H1 (cell line): ENCODE measurements around the gene DHRS9. TPM values are rescaled to one million over a fixed set of nuclear protein-coding genes. Genes with fewer than 3 reads are reported as not detected.

ENCODE experiments used
- CTCF ChIA-PET: fragments of 300-600 bp; sonication (Branson Sonifier 250); formaldehyde crosslinking; loops from one replicate; lab custom pipeline; 2021; ENCODE audit not compliant: partially characterized antibody; lab: Charles Lee
- POLR2A ChIA-PET: fragments of 300-600 bp; sonication (Branson Sonifier 250); formaldehyde crosslinking; loops from one replicate; lab custom pipeline; 2021; ENCODE audit warnings: inconsistent platforms; ENCODE audit not compliant: partially characterized antibody; lab: Charles Lee
- DNase-seq, 2 experiments: peaks; one replicate each; pipeline versions ENCODE4 v3.0.0 to v3.0.0-alpha.2; 2010 to 2022; ENCODE audit warnings: low spot score in 2 of 2, low read depth in 1 of 2, mixed read lengths in 1 of 2
- FAIRE-seq: peaks from 2 replicates; lab custom pipeline; 2011; peaks lifted over from hg19 to GRCh38; lab: Jason Lieb, UNC
- H2AFZ ChIP-seq: 2 replicates; pipeline ENCODE4 v1.8.1; 2012; ENCODE audit warnings: low read length, inconsistent platforms
- H2AK5ac ChIP-seq: 2 replicates; pipeline ENCODE4 v1.6.1; 2013; ENCODE audit warnings: low read depth, low read length
- H2BK120ac ChIP-seq: replicated peaks from 2 replicates; pipeline ENCODE3; 2013; ENCODE audit warnings: low read depth, low read length, inconsistent platforms
- H2BK12ac ChIP-seq: 2 replicates; pipeline ENCODE4 v1.6.1; 2013; ENCODE audit warnings: low read depth, low read length
- H2BK15ac ChIP-seq: 2 replicates; pipeline ENCODE4 v1.6.1; 2013; ENCODE audit warnings: low read length
- H2BK20ac ChIP-seq: 2 replicates; pipeline ENCODE4 v1.6.1; 2013; ENCODE audit warnings: low read length
- H2BK5ac ChIP-seq: 2 replicates; pipeline ENCODE4 v1.6.1; 2013; ENCODE audit warnings: low read depth, low read length
- H3K14ac ChIP-seq: 2 replicates; pipeline ENCODE4 v1.6.1; 2013; ENCODE audit warnings: inconsistent platforms; ENCODE audit not compliant: insufficient read length
- H3K18ac ChIP-seq: 2 replicates; pipeline ENCODE4 v1.6.1; 2013; ENCODE audit warnings: low read length; ENCODE audit errors: extremely low read depth
- H3K23ac ChIP-seq: 2 replicates; pipeline ENCODE4 v1.6.1; 2013; ENCODE audit warnings: inconsistent platforms; ENCODE audit not compliant: insufficient read length
- H3K23me2 ChIP-seq: 2 replicates; pipeline ENCODE4 v1.6.1; 2013; ENCODE audit warnings: low read depth, low read length
- H3K27ac ChIP-seq: 2 replicates; pipeline ENCODE4 v1.6.1; 2011; ENCODE audit warnings: low read depth, low read length, inconsistent platforms
- H3K27me3 ChIP-seq, 4 experiments: replicated peaks in 1 of 4; 1 replicate in 1 of 4; 2 replicates in 3 of 4; pipeline versions ENCODE4 v1.6.1 to v1.8.1; 2011 to 2013; ENCODE audit warnings: low read length in 3 of 4, mild to moderate bottlenecking in 3 of 4, inconsistent platforms in 2 of 4, mixed read lengths in 2 of 4, moderate library complexity in 1 of 4; ENCODE audit not compliant: control insufficient read depth in 3 of 4, insufficient read depth in 3 of 4; ENCODE audit errors: extremely low read depth in 1 of 4
- H3K36me3 ChIP-seq, 4 experiments: 2 replicates each; pipeline versions ENCODE4 v1.6.1 to v1.8.1; 2011 to 2013; ENCODE audit warnings: mild to moderate bottlenecking in 4 of 4, low read length in 3 of 4, moderate library complexity in 2 of 4, control low read depth in 1 of 4, inconsistent platforms in 1 of 4; ENCODE audit not compliant: insufficient read depth in 4 of 4, control insufficient read depth in 2 of 4
- H3K4ac ChIP-seq: replicated peaks from 2 replicates; pipeline ENCODE3; 2013; ENCODE audit warnings: low read length, low read depth, mixed read lengths, inconsistent platforms; ENCODE audit not compliant: insufficient read length
- H3K4me1 ChIP-seq, 4 experiments: replicated peaks in 1 of 4; 1 replicate in 1 of 4; 2 replicates in 3 of 4; pipeline versions ENCODE4 v1.6.1 to v1.8.1; 2011 to 2013; ENCODE audit warnings: low read length in 3 of 4, inconsistent platforms in 2 of 4, mixed read lengths in 1 of 4; ENCODE audit not compliant: insufficient read depth in 4 of 4, control insufficient read depth in 3 of 4
- H3K4me2 ChIP-seq, 2 experiments: 2 replicates each; pipeline versions ENCODE4 v1.6.1 to v1.8.1; 2011 to 2013; ENCODE audit warnings: low read depth in 2 of 2, low read length in 2 of 2, control low read depth in 1 of 2, inconsistent platforms in 1 of 2, mild to moderate bottlenecking in 1 of 2; ENCODE audit not compliant: insufficient read depth in 1 of 2
- H3K4me3 ChIP-seq, 4 experiments: fragments of 200-600, 300-600 bp in 1 of 4; sonication (generic), shearing (Covaris generic), sonication (Bioruptor Twin) in 1 of 4; 2 replicates each; pipeline versions ENCODE4 v1.5.1 to v1.8.1; 2011 to 2016; ENCODE audit warnings: low read length in 4 of 4, low read depth in 3 of 4, control low read depth in 2 of 4, inconsistent platforms in 2 of 4, mild to moderate bottlenecking in 2 of 4, mixed read lengths in 1 of 4, moderate library complexity in 1 of 4; ENCODE audit not compliant: insufficient read depth in 2 of 4; ENCODE audit errors: extremely low read depth in 1 of 4
- H3K56ac ChIP-seq: replicated peaks from 2 replicates; pipeline ENCODE3; 2013; ENCODE audit warnings: low read depth, mild to moderate bottlenecking, mixed read lengths, low read length, inconsistent platforms; ENCODE audit not compliant: insufficient read length
- H3K79me1 ChIP-seq: 2 replicates; pipeline ENCODE4 v1.6.1; 2013; ENCODE audit warnings: low read depth, low read length, control low read depth
- H3K79me2 ChIP-seq, 2 experiments: 2 replicates each; pipeline versions ENCODE4 v1.6.1 to v1.8.1; 2012 to 2013; ENCODE audit warnings: low read length in 2 of 2, mild to moderate bottlenecking in 2 of 2, inconsistent platforms in 1 of 2; ENCODE audit not compliant: insufficient read depth in 2 of 2, control insufficient read depth in 1 of 2
- H3K9ac ChIP-seq, 4 experiments: replicated peaks in 1 of 4; 1 replicate in 1 of 4; 2 replicates in 3 of 4; pipeline versions ENCODE4 v1.6.1 to v1.8.1; 2011 to 2013; ENCODE audit warnings: low read depth in 3 of 4, low read length in 3 of 4, control low read depth in 2 of 4, mild to moderate bottlenecking in 2 of 4, moderate library complexity in 2 of 4, inconsistent platforms in 1 of 4; ENCODE audit errors: extremely low read depth in 1 of 4
- H3K9me3 ChIP-seq, 2 experiments: 2 replicates each; pipeline versions ENCODE4 v1.6.1 to v1.8.1; 2012 to 2013; ENCODE audit warnings: mild to moderate bottlenecking in 2 of 2, moderate library complexity in 2 of 2, control low read depth in 1 of 2, inconsistent platforms in 1 of 2, low read depth in 1 of 2, low read length in 1 of 2, mixed read lengths in 1 of 2; ENCODE audit not compliant: insufficient read depth in 2 of 2
- H4K20me1 ChIP-seq, 2 experiments: replicated peaks in 1 of 2; 2 replicates each; pipeline versions ENCODE3 to v1.8.1; 2011 to 2013; ENCODE audit warnings: inconsistent platforms in 2 of 2, low read length in 2 of 2, mild to moderate bottlenecking in 1 of 2; ENCODE audit not compliant: insufficient read depth in 2 of 2, control insufficient read depth in 1 of 2
- H4K5ac ChIP-seq: 2 replicates; pipeline ENCODE4 v1.6.1; 2013; ENCODE audit warnings: low read length, low read depth, mixed read lengths, inconsistent platforms; ENCODE audit not compliant: insufficient read length
- H4K8ac ChIP-seq: 2 replicates; pipeline ENCODE4 v1.8.0; 2013; ENCODE audit warnings: mild to moderate bottlenecking, moderate library complexity, low read length, inconsistent platforms; ENCODE audit not compliant: insufficient read depth; ENCODE audit errors: extremely low read depth
- H4K91ac ChIP-seq: replicated peaks from 2 replicates; pipeline ENCODE3; 2013; ENCODE audit warnings: low read length, mixed read lengths, inconsistent platforms; ENCODE audit not compliant: insufficient read length
- CTBP2 ChIP-seq: IDR thresholded peaks from 2 replicates; pipeline ENCODE4 v1.7.0; 2011; ENCODE audit warnings: borderline replicate concordance, mild to moderate bottlenecking, moderate library complexity, mixed read lengths, low read length; ENCODE audit not compliant: insufficient read depth, insufficient read length
- EGR1 ChIP-seq: IDR thresholded peaks from 2 replicates; pipeline ENCODE4 v1.6.1; 2011; ENCODE audit warnings: low read depth, low read length, borderline replicate concordance
- HDAC2 ChIP-seq, 2 experiments: fragments of 300-600 bp in 1 of 2; sonication (generic) in 1 of 2; IDR thresholded peaks; 2 replicates each; pipeline ENCODE4 v1.6.1; 2011 to 2012; ENCODE audit warnings: low read depth in 2 of 2, low read length in 2 of 2, mild to moderate bottlenecking in 2 of 2, moderate library complexity in 2 of 2, borderline replicate concordance in 1 of 2, inconsistent platforms in 1 of 2
- JUND ChIP-seq: IDR thresholded peaks from 2 replicates; pipeline ENCODE4 v1.6.1; 2011; ENCODE audit warnings: mild to moderate bottlenecking, improper control_type of control experiment, low read length
- POLR2A ChIP-seq, 2 experiments: IDR thresholded peaks; 1 replicate in 1 of 2; 2 replicates in 1 of 2; pipeline ENCODE4 v1.6.1; 2011; ENCODE audit warnings: low read depth in 2 of 2, low read length in 2 of 2, mild to moderate bottlenecking in 2 of 2; ENCODE audit errors: control extremely low read depth in 1 of 2
- SAP30 ChIP-seq: fragments of 300-600 bp; sonication (generic); IDR thresholded peaks from 2 replicates; pipeline ENCODE4 v1.7.1; 2012; ENCODE audit warnings: low read length, moderate library complexity, mild to moderate bottlenecking, inconsistent platforms; ENCODE audit not compliant: insufficient read depth, insufficient replicate concordance
- SIRT6 ChIP-seq: IDR thresholded peaks from one replicate; pipeline ENCODE4 v1.7.1; 2012; ENCODE audit warnings: low read length, inconsistent platforms
- TAF1 ChIP-seq: IDR thresholded peaks from 2 replicates; pipeline ENCODE4 v1.6.1; 2011; ENCODE audit warnings: mild to moderate bottlenecking, low read depth, low read length
- WGBS, 2 experiments: shearing (Covaris generic) in 1 of 2; methylation state at CpG; one replicate each; pipeline versions ENCODE4 v1.1.6 to v1.1.7; 2013 to 2015; ENCODE audit warnings: low lambda C conversion rate in 2 of 2, mixed read lengths in 2 of 2, inconsistent platforms in 1 of 2, low coverage in 1 of 2, missing lambda C conversion rate in 1 of 2; ENCODE audit not compliant: insufficient replicate concordance in 2 of 2, insufficient coverage in 1 of 2, insufficient read length in 1 of 2; ENCODE audit errors: extremely low coverage in 1 of 2, missing lambda C conversion rate in 1 of 2; 5-methylcytosine and 5-hydroxymethylcytosine counted together
- polyA plus RNA-seq, 7 experiments: library from polyadenylated mRNA; depleted of rRNA in 3 of 7; stranded (reverse) in 5 of 7; unstranded in 2 of 7; fragments of >200 nt in 5 of 7; fragments of 200-250 nt in 2 of 7; gene quantifications; 1 replicate in 5 of 7; 2 replicates in 1 of 7; 4 replicates in 1 of 7; pipeline versions ENCODE4 v1.2.1 to v1.2.3, GENCODE V29; 2011 to 2013; ENCODE audit warnings: missing spikeins in 2 of 7, mixed read lengths in 2 of 7
- total RNA-seq: library from RNA; stranded (reverse); fragmentation: NEBNext Ultra II Directional; extraction: Animal tissue kit (Norgen Biotek cat#: 25700); gene quantifications from 2 replicates; pipeline ENCODE4 v1.2.1, GENCODE V29; 2021

The DHRS9 gene
- total and polyA plus RNA-seq, 2 of the 8 experiments (the other 6 are each of a cell fraction or from before 2014, with no cell fraction given) = not detected

DNA sequence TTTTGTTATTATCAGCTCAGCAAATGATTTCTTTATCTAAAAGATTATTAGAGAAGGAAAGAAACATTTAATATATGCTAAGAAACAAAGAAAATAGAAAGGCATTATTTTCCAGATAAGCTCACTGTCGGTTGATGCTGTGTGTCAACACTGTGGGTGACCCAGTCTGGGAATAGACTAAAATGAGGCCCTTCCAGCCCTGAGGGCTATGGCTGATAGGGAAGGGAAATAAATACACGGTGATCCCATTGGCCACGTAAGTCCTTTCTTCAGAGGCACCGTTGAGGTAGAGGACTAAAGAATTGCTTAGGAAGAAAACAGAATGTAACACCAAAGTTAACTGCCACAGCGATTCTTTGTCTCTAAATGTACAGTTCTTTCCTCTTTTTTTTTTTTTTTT lies 40.0 kb upstream of the DHRS9 start:
- no peak overlapping the region for H4K91ac ChIP-seq
- FAIRE-seq (no peak), DNase-seq (no peak)
- peaks cover 0 to 2% (median 0%) of the 10 kb centered on the region in 4 experiments; a peak in 1 of 7 replicates for H3K4me1 ChIP-seq
- no peak overlapping the region for H3K27ac ChIP-seq
- H3K23ac ChIP-seq = no peak overlapping the region
- H3K14ac ChIP-seq = no peak overlapping the region
- H2AFZ ChIP-seq = no peak overlapping the region
- H3K9ac ChIP-seq = no peak overlapping the region
- no peak overlapping the region for H3K4ac ChIP-seq
- no peak overlapping the region for H3K18ac ChIP-seq
- no peaks in the 10 kb centered on the region; a peak in 1 of 8 replicates for H3K36me3 ChIP-seq
- no peak overlapping the region for H3K4me3 ChIP-seq
- H2BK120ac ChIP-seq = no peak overlapping the region
- no peak overlapping the region for H2BK20ac ChIP-seq
- H3K9me3 ChIP-seq = no peaks in the 10 kb centered on the region
- H3K79me1 ChIP-seq = no peaks in the 10 kb centered on the region
- H2BK12ac ChIP-seq = no peak overlapping the region
- H4K5ac ChIP-seq = no peak overlapping the region
- no peak overlapping the region for H2BK5ac ChIP-seq
- H3K56ac ChIP-seq = no peak overlapping the region
- H3K27me3 ChIP-seq = no peaks in the 10 kb centered on the region
- no peaks in the 10 kb centered on the region for H3K79me2 ChIP-seq
- WGBS, 2 experiments = 94% methylated on average over 5 of the region's 5 CpGs; no CpG with 5 or more reads in 1 of the 2 experiments
- ChIA-PET CTCF (interaction anchor here (0.6 to 1.3 kb wide), 2 partner anchors 68 to 1784 kb away, joined by 4 to 5 read pairs; no protein-coding TSS in a partner anchor), POLR2A (no interaction called here)
- H2AK5ac ChIP-seq = no peak overlapping the region
- H3K4me2 ChIP-seq = no peak overlapping the region
- H4K8ac ChIP-seq = no peak overlapping the region
- no peaks in the 10 kb centered on the region for H4K20me1 ChIP-seq
- no peaks in the 10 kb centered on the region; the same call in 1 of the 2 replicates for H3K23me2 ChIP-seq
- TF ChIP-seq TAF1 (no peak), SIRT6 (no peak), SAP30 (no peak), CTBP2 (no peak), JUND (no peak), HDAC2 (IDR thresholded peaks at IDR 0.05; ENCODE audit: borderline replicate concordance in 1 of 2, low read depth in 2 of 2, low read length in 2 of 2) (no peak), EGR1 (no peak), POLR2A (IDR thresholded peaks at IDR 0.05; ENCODE audit: control extremely low read depth in 1 of 2, low read depth in 2 of 2, low read length in 2 of 2) (no peak)
- no peak overlapping the region for H2BK15ac ChIP-seq
